Epithelial cell of esophagus (primary cell): ENCODE results near the gene LRFN3.

Experiments used
- DNase-seq: peaks from one replicate; pipeline ENCODE4 v3.0.0; 2010; ENCODE audit warnings: low read depth
- H3K4me3 ChIP-seq: 2 replicates; pipeline ENCODE4 v1.5.1; 2011; ENCODE audit warnings: mild to moderate bottlenecking, low read length, control low read depth
- TF ChIP-seq, protein P1 (sequence below): IDR thresholded peaks from 2 replicates; pipeline ENCODE4 v1.5.1; 2011; ENCODE audit warnings: low read depth, mild to moderate bottlenecking, low read length, control low read depth, inconsistent platforms; ENCODE audit not compliant: insufficient read depth; ENCODE audit errors: missing control alignments

Gene LRFN3

GRCh38 chr19:35895911-35896642 lies 40.1 kb upstream of the LRFN3 start:
- H3K4me3 ChIP-seq, result no peak overlapping the region
- DNase-seq, result no peak
- TF ChIP-seq, protein P1, sequence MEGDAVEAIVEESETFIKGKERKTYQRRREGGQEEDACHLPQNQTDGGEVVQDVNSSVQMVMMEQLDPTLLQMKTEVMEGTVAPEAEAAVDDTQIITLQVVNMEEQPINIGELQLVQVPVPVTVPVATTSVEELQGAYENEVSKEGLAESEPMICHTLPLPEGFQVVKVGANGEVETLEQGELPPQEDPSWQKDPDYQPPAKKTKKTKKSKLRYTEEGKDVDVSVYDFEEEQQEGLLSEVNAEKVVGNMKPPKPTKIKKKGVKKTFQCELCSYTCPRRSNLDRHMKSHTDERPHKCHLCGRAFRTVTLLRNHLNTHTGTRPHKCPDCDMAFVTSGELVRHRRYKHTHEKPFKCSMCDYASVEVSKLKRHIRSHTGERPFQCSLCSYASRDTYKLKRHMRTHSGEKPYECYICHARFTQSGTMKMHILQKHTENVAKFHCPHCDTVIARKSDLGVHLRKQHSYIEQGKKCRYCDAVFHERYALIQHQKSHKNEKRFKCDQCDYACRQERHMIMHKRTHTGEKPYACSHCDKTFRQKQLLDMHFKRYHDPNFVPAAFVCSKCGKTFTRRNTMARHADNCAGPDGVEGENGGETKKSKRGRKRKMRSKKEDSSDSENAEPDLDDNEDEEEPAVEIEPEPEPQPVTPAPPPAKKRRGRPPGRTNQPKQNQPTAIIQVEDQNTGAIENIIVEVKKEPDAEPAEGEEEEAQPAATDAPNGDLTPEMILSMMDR, result no peak

GRCh38 chr19:35896643-35897040 lies 39.5 kb upstream of the LRFN3 start:
- no peak for DNase-seq
- H3K4me3 ChIP-seq, result no peak overlapping the region

DNA sequence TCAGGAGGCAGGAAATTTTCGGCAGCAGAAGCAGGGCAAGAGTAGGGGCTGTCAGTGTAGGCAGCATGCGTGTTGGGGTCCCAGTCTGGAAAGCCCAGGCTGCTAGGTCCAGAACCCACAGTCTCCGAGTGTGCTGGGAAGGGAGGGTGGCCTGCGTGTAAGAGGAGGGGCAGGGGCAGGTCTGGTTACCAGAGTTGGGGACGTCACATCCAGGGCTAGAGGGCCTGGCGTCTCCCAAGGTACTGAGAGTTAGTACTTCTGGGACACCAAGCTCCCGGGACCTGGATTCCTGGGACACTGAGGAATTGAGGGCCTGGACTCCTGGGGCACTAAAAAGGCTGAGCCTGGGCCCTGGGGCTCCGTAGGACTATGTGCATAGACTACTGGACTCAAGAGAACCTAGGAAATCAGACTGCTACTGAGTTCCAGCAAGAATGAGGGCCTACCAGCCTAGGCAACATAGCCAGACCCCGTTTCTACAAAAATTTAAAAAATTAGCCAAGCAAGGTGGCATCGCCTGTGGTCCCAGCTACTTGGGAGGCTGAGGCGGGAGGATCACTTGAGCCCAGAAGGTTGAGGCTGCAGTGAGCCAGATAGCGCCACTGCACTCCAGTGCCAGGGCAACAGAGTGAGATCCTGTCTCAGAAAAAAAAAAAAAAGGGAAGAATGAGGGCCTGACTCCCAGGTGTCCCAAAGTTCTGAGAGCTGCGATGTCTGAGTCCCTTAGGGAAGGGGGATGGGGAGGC lies 38.3 kb upstream of the LRFN3 start:
- DNase-seq, result no peak
- peak overlapping the region; percentile 78 for H3K4me3 ChIP-seq
- TF ChIP-seq, protein P1, result no peak

More at GRCh38 chr19:35896643-35897040, 39.5 kb upstream of the LRFN3 start:
- TF ChIP-seq, protein P1, result no peak

GRCh38 chr19:35898499-35898809 lies 37.7 kb upstream of the LRFN3 start:
- no peak for DNase-seq
- TF ChIP-seq, protein P1, result no peak

DNA sequence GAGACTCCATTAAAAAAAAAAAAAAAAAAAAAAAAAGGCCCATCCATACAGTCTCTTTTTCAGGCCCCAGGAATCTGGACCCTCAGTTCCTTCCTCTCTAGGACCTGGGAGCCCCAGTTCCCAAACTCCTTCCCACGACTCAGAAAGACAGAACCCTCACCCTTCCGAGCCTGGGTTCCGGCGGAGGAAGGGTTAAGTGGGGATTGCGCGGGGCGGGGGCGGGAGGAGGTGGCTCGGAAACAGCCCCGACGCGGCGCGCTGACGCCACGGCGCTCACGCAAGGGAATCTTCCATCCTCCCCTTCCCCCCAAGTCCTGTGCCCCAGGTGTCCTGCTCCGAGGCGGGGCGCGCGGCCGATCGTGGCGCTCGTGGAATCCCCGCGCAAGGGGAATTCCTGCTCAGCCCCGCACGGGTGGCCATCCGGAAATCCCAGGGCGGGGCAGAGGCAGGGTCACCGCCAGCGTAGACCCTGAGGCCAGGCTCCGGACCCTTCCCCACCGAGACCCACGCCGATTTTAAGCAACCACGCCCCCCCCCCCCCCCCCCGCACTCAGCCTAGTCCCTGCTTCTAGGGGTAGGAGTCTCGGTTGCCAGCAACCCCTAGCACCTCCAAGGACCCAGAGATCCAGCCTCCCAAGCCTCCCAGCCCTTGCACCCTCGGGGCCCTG lies 36.5 kb upstream of the LRFN3 start:
- TF ChIP-seq, protein P1, result no peak
- DNase-seq, result peak; percentile 90
- peak overlapping the region; percentile 78 for H3K4me3 ChIP-seq

More at GRCh38 chr19:35898499-35898809, 37.7 kb upstream of the LRFN3 start:
- H3K4me3 ChIP-seq, result peak overlapping the region; percentile 78

DNA sequence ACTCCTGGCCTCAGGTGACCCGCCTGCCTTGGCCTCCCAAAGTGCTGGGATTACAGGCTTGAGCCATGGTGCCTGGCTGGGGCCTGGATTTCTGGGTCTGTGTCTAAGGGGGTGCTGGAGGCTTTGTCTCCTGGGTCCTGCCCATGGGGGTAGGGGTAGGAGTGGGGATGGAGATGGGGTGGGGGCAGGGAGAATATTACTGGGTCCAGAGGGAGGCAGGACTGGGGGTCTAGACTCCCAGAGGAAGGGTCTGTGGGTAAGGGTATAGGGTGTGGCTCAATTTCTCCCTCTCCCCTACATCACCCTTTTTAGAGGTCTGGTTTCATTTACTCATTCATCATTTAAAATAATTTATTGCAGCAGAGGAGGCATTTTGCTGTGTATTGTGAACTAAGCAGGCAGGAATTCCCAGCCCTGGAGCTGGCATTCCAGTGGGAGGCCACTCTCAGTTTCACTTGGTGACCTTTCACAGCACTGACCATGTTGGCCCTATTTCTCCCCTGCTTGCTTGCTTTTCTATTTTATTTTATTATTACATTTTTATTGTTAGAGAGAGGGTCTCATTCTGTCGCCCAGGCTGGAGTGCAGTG lies 35.0 kb upstream of the LRFN3 start:
- no peak overlapping the region for H3K4me3 ChIP-seq
- TF ChIP-seq, protein P1, result no peak
- DNase-seq, result peak; percentile 8
